HG02973 (cell line): ENCODE measurements around the gene WWTR1.
A peak's percentile ranks its signal among the peaks of the same experiment; 100 is the strongest.

Source experiments
- ATAC-seq: cut with Tn5 transposase; IDR thresholded peaks from one replicate; pipeline ENCODE4 v1.9.1; 2021; ENCODE audit warnings: moderate library complexity; ENCODE audit not compliant: unreplicated experiment

The WWTR1 gene

DNA sequence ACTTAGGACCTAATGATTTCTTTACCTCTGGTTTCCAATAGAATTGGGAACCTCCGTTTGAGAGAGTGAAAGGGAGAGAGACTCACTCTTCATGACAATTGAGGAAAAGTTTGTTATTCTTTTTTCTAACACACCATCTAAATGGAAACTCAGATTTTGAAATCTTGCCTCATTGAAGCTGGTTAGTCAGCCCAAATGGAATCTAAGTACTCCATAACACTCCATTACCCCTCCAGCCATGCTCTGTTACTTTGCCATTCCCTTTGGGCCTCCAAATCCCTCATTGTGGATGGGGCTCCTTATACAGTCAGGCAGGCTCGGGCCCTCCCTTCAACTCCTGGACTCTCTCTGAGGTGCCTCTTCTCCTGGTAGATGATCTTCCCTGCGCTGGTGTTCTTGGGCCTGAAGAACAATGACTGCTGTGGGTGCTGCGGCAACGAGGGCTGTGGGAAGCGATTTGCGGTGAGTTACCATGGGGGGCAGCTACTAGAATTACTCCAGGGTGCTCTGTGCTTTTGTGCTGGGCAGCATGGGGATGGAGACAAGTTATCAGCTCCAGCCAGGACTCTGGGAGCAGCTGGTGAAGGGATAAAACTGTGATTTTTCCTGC is 182.3 kb downstream of the WWTR1 start:
- no peak for ATAC-seq

DNA sequence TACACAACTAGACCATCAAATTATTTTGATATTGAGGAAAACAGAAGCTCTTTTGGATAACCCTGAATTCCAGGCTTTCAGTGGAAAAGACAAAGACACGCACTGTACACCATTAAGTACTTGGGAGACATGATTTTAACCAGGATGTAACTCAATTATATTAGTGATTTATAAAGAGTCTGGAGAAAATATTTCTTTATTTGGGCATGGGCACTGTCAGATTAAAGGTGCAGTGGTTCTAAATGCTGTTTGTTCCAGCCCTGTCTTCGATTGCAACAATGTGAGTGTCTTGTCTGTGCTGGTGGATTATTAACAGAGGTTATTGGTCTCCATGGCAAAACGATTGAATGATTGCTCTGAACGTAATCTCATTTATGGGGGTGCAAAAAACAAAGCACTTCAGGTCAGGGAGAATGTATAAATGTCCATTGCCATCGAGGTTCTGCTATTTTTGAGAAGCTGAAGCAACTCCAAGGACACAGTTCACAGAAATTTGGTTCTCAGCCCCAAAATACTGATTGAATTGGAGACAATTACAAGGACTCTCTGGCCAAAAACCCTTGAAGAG is 183.5 kb downstream of the WWTR1 start, which contains the start of gene TM4SF4:
Gene TM4SF4 (plus strand): TSS at position 448 of the 568 bp plus-strand sequence. CDS start 181 bp downstream, outside the sequence.
- no peak for ATAC-seq

DNA sequence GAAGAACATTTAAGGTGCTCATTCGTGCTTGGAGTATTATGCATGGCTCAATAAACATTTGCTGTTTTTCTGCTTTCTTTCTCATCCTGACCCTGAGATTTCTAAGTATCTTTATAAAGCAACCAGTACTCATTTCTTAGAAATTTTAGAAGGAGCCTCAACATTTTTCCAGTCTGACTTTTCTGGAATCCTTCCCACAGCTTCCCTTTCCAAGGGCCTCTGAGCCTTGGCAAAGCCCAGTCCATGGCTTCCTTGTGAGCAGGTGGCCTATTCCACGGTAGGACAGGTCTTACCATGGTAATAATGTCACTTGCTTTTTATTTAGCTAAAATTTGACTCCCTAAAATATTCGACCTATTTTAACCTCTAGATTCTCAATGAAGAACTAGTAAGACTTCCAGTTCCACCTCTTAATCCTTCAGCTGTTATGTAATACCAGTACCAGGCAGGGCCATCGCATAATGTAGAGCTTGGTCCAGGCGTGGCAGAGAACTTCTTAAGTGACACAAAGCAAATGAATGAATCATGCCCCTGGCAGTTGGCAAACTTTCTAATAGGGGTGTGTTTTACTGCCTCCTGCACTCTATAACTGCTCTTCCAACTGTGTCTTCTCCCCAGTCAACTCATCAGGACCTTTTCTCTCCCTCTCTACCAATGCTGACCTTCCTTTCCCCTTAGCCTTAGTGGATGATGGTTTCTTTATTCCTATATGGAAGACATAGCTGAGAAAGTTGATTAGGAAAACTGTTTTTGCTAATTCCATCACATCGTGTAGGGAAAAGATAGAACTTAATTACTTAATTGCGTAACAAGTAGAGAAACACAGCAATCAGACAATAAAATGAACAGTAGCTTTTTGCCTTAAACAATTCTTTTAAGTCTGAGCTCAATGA is 184.2 kb downstream of the WWTR1 start:
- no peak for ATAC-seq

DNA sequence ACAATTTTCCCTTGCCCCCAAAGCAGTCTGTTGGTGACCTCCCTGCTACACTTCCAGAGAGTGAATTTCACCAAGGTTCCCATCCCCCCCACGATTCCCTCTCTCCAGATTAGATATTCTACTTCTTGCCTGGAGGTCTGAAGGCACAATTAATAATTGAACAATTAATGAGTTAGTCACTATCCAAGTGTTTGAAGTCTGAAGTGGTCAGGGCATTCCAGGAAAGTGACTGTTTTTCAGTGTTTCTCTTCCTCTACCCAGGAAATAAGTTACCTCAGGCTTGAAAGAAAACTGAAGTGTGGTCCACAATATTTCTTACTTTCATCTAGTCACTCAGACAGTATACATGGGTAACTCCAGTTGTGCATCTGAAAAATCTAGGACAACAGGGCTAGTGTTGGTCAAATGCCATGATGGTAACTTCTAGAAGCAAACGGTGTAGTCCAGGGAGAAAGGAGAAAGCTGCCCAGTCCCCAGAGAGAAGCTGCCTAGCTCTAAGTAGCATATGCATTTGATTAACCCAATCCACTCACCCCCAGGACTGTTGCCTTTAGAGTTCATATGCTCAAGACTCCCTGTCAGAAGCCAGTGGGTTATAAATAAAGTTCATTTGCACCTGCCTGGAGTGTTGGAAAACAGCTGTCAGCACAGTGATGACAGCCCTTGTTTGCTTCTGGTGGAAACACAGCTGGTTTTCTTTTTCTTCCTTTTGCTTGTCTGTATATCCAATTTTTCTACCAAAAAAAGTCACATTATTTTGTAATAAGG is 185.6 kb downstream of the WWTR1 start:
- ATAC-seq = no peak

DNA sequence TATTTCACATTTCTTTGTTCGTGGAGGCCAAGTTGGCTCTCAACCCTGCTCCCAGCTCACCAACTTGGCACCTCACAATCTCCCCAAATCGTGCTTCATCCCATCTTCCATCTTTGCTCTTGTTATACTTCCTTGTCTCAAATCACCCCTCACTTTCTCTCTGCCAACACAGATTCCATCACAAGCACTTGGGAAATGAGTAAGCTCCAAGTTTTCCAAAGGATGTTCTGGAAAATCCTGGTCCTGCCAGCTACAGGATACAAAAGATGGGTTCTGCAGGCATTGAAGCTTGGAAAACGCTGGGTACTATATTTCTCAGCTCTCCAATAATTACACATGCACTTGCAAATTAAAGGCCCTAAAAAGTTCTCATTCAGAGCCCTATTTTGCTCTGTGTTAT is 187.4 kb downstream of the WWTR1 start:
- ATAC-seq = no peak

DNA sequence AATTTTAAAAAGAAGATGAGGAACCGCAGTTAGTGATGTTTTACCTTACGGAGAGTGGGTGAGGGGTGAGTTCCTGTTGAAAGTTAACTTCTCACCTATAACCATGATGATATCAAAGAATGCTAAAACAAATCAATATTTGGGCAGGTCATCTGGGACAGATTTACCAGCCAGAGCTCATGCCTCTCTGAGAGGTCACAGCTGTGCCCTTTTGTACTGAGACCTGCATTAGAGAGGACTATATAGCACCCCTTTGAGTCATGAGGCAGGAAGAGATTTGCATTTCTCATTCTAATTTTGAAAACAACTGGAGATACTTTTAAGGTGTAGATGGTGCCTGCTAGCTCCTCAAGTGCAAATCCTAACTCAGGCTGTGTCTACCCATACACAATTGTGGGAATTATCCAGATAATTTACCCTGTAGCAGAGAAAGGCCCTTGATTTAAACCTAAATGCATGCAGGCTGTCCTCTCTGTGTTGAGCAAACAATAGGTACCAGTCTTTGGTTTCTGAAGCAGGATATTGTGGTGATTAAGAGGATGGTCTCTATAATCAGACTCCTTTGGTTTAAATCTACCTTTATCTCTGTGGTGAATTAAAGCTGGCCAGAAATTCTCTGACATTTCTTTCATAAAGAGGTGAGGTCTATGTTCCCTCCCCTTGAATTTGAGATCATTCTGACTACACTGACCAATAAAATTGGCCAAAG is 189.2 kb downstream of the WWTR1 start:
- peak; percentile 90 for ATAC-seq
